GM12865 (cell line): ENCODE measurements around the gene ATP6V0B.

ENCODE experiments used
- DNase-seq: peaks from one replicate; pipeline ENCODE4 v3.0.0; 2010; ENCODE audit warnings: low read depth
- H3K4me3 ChIP-seq: 2 replicates; pipeline ENCODE4 v1.5.1; 2011; ENCODE audit warnings: mild to moderate bottlenecking, low read depth, low read length, control low read depth
- TF ChIP-seq, protein P1 (sequence below): IDR thresholded peaks from 2 replicates; pipeline ENCODE4 v1.5.1; 2011; ENCODE audit warnings: low read length, control low read depth, low read depth, inconsistent platforms; ENCODE audit not compliant: insufficient read depth; ENCODE audit errors: missing control alignments

The ATP6V0B gene

GRCh38 chr1:43933386-43934100 lies 41.2 kb upstream of the ATP6V0B start, which contains the start of gene ARTN:
Gene ARTN (plus strand): TSS chr1:43933801. CDS start chr1:43935657, 1,856 bp downstream.
- no peak within 1 kb of the TSS for H3K4me3 ChIP-seq
- DNase-seq = no peak
- TF ChIP-seq, protein P1, sequence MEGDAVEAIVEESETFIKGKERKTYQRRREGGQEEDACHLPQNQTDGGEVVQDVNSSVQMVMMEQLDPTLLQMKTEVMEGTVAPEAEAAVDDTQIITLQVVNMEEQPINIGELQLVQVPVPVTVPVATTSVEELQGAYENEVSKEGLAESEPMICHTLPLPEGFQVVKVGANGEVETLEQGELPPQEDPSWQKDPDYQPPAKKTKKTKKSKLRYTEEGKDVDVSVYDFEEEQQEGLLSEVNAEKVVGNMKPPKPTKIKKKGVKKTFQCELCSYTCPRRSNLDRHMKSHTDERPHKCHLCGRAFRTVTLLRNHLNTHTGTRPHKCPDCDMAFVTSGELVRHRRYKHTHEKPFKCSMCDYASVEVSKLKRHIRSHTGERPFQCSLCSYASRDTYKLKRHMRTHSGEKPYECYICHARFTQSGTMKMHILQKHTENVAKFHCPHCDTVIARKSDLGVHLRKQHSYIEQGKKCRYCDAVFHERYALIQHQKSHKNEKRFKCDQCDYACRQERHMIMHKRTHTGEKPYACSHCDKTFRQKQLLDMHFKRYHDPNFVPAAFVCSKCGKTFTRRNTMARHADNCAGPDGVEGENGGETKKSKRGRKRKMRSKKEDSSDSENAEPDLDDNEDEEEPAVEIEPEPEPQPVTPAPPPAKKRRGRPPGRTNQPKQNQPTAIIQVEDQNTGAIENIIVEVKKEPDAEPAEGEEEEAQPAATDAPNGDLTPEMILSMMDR = no peak

- TF ChIP-seq, protein P1 = peak; percentile 88
- peak; percentile 69 for DNase-seq
- no peak overlapping the region for H3K4me3 ChIP-seq
These were observed 40.4 kb upstream of the ATP6V0B start for GRCh38 chr1:43934101-43934985.

DNA sequence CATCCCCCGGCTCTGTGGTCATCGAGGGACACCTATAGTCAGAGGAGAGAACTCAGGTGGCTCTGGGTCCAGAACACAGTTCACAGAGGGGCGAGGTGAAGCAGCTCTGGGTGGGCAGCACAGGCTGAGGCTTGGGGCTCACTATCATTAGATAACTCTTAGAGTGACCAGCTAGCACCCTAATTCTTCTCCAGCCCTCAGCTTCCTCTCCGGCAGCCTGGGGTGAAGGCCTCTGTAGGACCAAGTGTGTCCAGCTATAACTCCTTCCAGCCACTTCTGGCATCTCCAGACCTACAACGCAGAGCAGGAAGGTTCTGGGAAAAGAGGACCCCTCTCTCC lies 39.8 kb upstream of the ATP6V0B start:
- TF ChIP-seq, protein P1 = no peak
- H3K4me3 ChIP-seq = no peak overlapping the region
- DNase-seq = no peak

- no peak for DNase-seq
- TF ChIP-seq, protein P1 = no peak
- H3K4me3 ChIP-seq = no peak overlapping the region
These were observed 38.9 kb upstream of the ATP6V0B start for GRCh38 chr1:43935711-43936427.

DNA sequence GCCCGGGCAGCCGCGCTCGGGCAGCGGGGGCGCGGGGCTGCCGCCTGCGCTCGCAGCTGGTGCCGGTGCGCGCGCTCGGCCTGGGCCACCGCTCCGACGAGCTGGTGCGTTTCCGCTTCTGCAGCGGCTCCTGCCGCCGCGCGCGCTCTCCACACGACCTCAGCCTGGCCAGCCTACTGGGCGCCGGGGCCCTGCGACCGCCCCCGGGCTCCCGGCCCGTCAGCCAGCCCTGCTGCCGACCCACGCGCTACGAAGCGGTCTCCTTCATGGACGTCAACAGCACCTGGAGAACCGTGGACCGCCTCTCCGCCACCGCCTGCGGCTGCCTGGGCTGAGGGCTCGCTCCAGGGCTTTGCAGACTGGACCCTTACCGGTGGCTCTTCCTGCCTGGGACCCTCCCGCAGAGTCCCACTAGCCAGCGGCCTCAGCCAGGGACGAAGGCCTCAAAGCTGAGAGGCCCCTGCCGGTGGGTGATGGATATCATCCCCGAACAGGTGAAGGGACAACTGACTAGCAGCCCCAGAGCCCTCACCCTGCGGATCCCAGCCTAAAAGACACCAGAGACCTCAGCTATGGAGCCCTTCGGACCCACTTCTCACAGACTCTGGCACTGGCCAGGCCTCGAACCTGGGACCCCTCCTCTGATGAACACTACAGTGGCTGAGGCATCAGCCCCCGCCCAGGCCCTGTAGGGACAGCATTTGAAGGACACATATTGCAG lies 38.2 kb upstream of the ATP6V0B start:
- H3K4me3 ChIP-seq = no peak overlapping the region
- TF ChIP-seq, protein P1 = no peak

DNA sequence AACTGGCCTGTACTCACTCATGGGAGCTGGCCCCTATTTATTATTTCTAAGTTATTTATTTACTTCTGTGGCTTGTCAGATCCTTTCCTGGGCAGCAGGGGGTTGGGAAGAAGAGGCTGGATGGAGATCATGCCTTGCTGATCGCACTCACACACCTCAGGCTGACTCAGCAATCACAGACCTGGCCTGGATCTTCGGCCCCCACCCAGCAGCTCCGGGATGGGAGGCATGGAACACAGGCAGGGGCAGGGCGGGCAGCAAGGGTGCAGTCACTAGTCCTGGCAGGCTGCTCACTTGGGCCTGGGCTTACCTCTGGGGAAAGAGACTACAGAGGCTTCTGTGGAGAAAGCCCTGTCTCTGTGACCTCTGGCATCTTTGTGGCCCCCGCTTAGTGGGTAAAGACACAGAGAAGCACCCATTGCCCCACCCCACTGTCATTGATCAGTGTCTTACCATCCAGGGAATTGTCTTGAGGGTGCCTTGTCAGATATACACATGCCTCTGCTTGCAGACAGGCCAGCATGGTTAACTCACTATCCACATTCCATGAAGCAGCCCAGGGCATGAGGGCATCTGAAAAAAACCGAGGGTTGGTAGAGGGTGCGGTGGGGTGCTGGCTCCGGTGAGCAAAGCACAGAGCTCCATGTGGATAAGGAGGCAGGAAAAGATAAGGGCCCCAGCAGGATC lies 37.4 kb upstream of the ATP6V0B start:
- DNase-seq = no peak
- no peak overlapping the region for H3K4me3 ChIP-seq
- TF ChIP-seq, protein P1 = no peak

More for the DNA sequence above, 38.2 kb upstream of the ATP6V0B start:
- no peak for DNase-seq
